IPS-18c (cell line): ENCODE measurements around the gene CXXC1.

Experiments
- H3K4me3 ChIP-seq: 2 replicates; pipeline ENCODE4 v1.7.0; 2013; ENCODE audit warnings: low read depth, mild to moderate bottlenecking, low read length, moderate library complexity; ENCODE audit not compliant: insufficient read depth
- H3K9me3 ChIP-seq: one replicate; pipeline ENCODE4 v1.6.1; 2013; ENCODE audit warnings: mild to moderate bottlenecking, low read length, moderate library complexity; ENCODE audit not compliant: control insufficient read depth, insufficient read depth

Gene CXXC1

DNA sequence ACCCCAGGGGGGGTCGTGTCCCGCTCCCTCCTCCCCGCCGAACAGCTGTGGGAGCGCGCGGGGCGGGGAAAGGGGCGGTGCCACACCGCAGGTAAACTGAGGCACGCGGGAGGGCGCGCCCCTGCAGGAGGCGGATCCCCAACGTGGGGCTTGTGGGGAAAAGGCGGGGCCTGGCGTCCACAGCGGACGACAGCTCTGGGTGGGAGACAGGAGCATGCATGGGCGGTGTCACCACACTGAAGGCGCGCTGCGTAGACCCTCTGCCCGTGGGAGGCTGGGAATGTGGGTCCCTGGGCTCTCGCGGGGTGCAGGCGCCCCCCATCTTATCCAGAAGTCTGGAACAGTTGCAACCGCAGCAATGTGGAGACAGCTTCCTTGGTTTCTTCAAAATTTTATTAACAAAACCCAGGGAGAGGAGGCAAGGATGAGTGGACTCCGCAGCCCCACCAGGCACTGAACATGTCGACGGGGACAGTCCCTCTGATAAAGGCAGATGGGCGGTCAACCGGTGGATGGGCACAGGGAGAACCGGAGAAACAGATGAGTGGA, 5.4 kb downstream of the CXXC1 start:
- Histone ChIP-seq H3K9me3 (no peaks in the 10 kb centered on the region), H3K4me3 (peak overlapping the region; percentile 99)

GRCh38 chr18:50281295-50281971, 6.1 kb downstream of the CXXC1 start, which contains the start of gene MBD1:
Gene MBD1, minus strand, starts transcription at chr18:50281523. Its CDS starts 1,531 bp downstream, at chr18:50279992.
- Histone ChIP-seq H3K9me3 (no peaks in the 10 kb centered on the region), H3K4me3 (peak within 1 kb of the TSS; percentile 99)

DNA sequence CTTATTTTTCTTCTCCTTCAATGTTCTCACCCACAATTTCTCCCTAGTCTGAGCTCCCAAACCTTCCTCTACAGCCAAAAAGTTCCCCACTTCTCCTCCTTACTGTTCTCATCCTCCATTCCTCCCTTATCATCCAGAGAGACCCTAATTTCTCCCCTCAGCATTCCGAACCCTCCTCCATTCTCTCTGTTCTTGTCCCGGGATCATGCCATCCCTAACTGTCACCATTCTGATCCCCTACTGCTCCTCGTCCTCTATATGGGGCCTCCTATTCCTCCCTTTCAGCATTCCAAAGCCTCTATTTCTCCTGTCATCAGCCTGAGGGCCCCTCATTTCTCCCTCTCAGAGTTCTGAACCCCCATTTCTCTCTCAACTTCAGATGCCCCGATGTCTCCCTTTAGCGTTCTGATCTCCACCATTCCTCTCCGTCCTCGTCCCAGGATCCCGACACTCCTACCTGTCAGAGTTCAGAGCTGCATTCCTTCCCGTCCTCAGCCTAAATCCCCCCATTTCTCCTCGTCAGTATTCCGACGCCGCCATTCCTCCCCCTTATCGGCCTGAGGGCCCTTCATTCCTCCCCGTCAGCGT, 6.7 kb downstream of the CXXC1 start:
- no peaks in the 10 kb centered on the region for H3K9me3 ChIP-seq
- H3K4me3 ChIP-seq: peak overlapping the region; percentile 99

DNA sequence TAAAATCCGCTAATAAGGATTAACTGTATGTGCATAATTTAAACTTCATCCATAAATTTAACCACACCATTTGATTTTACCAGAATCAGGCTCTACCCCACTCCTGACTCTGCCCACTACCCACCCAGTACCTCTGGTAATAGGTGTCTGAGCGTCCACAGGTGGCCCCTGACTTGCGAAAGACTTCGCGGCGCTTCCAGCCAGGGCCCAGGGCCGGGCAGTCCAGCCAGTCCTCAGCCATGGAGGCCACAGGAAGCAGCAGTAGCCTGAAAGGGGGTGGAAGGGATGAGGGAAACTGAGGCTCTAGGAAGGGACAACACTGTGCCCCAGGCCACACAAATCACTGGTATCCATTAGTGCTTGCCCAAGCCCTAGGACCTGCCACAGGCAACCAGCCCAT, 7.7 kb downstream of the CXXC1 start:
- Histone ChIP-seq H3K9me3 (no peaks in the 10 kb centered on the region), H3K4me3 (no peak overlapping the region)

GRCh38 chr18:50277942-50278341, 9.6 kb downstream of the CXXC1 start:
- Histone ChIP-seq H3K4me3 (no peak overlapping the region), H3K9me3 (no peaks in the 10 kb centered on the region)

- no peaks in the 10 kb centered on the region for H3K9me3 ChIP-seq
- no peak overlapping the region for H3K4me3 ChIP-seq
These were observed 11.0 kb downstream of the CXXC1 start for GRCh38 chr18:50276452-50276851.

DNA sequence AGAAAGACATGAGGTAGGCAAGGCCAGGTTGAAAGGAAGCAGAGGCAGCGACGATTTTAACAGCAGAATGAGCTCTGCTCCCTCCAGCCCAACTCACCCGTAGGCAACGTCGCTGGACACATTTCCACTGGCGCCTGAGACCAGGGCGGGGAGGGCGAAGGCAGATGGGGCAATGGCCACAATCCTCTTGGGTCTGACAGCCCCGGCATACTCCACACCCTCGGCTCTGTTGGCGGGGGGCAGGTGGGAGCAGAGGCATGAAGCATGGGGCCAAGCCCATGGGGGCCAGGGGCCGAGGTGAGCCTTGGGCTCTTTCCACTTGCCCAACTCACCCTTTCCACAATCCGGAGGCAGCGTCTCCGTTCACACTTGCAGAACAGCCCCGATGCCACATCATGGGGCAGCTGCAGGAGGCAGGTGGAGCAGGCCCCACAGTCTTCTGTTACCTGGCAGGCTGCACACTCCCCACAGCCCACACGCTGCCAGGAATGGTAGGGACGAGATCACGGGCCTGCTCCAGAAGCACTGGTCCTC, 11.9 kb downstream of the CXXC1 start:
- Histone ChIP-seq H3K4me3 (no peak overlapping the region), H3K9me3 (no peaks in the 10 kb centered on the region)

DNA sequence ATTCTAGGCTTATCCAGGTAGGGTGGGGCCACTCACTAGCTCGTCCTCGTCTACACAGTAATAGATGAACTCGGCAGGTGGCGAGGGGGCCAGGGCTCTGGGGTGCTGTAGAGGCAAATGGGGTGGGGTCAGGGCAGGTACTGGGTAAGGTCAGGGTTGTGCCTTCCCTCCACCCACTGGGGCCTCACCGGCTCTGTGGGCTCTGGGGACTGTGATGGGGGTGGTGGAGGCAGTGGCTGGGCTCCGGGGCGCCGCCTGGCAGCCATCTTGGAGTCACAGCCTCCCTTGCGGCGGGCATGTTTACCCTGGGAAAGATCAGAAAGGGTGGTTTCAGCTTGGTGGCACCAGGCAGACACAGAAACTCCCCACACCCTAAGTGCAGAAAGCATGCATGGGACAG, 12.6 kb downstream of the CXXC1 start:
- H3K4me3 ChIP-seq: no peak overlapping the region
- H3K9me3 ChIP-seq: no peaks in the 10 kb centered on the region

GRCh38 chr18:50274044-50274442, 13.4 kb downstream of the CXXC1 start:
- H3K4me3 ChIP-seq: no peak overlapping the region
- H3K9me3 ChIP-seq: no peaks in the 10 kb centered on the region

DNA sequence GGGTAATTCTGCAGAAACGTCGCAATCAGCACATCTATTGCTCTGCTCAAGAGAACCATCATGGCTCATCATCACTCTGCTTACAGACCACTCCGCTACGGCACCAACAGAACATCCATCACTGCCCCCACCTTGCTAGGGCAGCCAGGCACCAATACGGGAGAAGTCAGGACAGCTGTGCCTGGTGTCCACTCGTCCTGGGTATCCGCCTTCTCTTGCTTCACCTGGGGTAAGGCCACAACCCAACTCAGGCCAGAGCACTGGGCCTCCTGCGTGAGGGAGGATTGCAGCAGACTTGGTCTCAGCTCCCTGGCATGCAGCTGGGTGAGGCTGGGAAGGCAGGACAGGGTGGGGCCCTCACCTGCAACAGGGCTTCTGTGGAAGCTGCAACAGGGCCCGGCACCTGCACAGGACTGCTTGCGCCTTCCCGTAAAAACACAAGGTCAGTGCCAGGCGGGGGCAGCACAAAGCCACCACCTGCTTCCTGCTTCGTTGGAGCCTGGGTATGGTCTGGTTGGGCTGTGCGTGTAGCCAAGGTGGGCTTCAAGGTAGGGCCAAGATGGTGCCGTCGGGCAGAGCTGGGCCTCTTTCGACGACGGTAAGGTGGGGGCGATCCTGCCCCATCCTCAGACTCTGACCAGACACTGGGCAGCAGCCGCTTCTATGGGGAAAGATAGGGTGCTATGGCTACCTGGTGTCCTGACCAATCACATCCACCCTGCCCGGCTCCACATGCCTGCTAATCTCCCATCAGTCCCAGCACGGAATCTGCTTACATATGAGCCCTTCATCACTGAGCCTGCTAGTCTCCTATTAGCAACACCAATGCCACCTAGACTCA, 14.1 kb downstream of the CXXC1 start:
- Histone ChIP-seq H3K4me3 (no peak overlapping the region), H3K9me3 (no peaks in the 10 kb centered on the region)

- H3K9me3 ChIP-seq: no peaks in the 10 kb centered on the region
- no peak overlapping the region for H3K4me3 ChIP-seq
These were observed 14.9 kb downstream of the CXXC1 start for GRCh38 chr18:50272568-50272967.

DNA sequence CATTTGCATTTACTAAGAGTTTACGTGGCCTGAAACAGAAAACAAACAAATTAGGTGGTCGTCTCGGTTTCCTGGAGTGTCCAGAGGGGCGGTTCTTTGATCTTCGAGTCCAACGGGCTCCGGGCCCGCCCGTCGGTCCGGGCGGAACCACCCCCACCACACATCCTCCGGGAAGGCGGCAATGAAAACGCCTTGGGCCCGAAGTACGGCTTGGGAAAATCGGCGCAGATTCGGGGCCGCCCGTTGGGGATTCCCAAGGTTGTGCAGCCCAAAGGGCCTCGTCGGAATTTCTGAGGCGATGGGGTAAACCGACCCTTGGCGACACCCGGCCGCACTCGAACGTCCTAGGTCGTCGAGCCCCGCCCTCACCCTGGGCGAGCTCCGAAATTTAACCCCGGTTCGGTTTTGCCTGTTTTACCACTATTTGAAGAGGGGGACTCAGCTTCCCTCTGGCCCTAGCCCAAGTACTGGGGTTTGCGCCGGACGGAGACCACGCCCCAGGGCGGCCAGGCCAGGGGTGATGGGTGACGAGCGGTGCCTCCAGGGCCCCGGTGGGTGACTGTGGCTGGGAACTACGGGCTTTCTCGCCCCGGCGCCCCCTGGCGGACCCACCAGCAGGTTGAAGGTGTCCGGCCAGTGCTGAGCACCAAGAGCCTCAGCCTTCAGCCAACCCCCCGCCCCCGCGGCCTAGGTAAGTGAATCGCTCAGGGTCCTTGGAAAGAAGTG, 19.3 kb downstream of the CXXC1 start:
- H3K4me3 ChIP-seq: peak overlapping the region; percentile 62
- H3K9me3 ChIP-seq: no peaks in the 10 kb centered on the region

DNA sequence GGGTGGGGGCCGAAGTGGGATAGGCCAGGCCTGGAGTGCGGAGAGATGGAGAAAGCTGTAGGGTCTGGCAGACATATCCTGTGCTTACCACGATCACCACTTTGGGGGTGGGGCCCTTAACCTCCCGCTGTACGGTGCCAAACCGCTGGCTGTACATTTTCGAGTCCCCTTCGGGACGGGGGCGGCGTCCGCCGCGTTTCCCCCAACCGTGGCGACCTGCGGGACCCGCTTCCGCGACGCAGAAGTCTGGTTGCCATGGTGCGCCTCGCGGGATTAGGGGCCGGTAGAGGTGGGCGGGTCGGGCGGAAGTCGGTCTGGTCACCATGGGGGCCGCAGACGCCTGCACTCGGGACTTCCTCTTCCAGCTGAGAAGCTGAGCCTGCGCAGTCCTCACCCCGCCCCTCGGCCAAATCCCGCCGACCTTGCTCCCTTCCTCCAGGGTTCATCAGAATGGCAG, 21.2 kb downstream of the CXXC1 start, which contains the start of gene CFAP53:
CFAP53 (minus strand) TSS at position 248 of the 457 bp plus-strand sequence; CDS start at position 157, 91 bp downstream.
- no peaks in the 10 kb centered on the region for H3K9me3 ChIP-seq
- H3K4me3 ChIP-seq: peak within 1 kb of the TSS; percentile 78

DNA sequence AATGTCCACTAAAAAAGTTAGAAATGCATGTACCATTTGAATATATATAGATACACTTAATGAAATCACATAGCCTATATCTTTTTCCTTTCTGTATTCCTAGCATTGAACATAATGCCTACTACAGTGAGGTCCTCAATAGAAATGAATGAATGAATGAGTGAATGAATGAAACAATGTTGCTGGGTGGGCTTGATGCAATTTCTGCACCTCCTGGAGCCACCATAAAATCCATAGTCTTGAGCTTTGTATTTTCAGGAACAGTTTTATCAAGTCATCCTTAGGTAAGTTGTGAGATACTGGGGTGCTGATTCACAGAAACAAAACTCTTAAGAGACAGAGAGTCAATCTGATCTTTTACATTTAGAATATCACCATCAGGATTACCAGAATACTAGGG, 24.5 kb downstream of the CXXC1 start:
- H3K4me3 ChIP-seq: no peak overlapping the region

GRCh38 chr18:50250935-50251334, 36.6 kb downstream of the CXXC1 start:
- Histone ChIP-seq H3K4me3 (no peak overlapping the region), H3K9me3 (no peaks in the 10 kb centered on the region)

More for the DNA sequence above, 24.5 kb downstream of the CXXC1 start:
- no peaks in the 10 kb centered on the region for H3K9me3 ChIP-seq

DNA sequence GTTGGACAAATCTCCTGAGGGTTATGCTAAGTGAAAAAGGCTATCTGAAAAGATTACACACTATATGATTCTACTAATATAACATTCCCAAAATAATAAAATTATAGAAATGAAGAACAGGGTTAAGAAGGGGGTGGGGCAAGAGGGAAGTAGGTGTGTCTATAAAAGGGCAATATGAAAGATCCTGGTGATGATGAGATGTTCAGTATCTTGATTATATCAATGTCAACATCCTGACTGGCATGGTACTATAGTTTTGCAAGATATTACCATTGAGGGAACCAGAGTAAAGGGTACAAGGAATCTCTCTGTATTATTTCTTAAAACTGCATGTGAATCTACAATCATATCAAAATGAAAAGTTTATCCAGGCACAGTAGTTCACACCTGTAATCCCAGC, 37.9 kb downstream of the CXXC1 start:
- Histone ChIP-seq H3K4me3 (no peak overlapping the region), H3K9me3 (no peaks in the 10 kb centered on the region)

- Histone ChIP-seq H3K4me3 (no peak overlapping the region), H3K9me3 (no peaks in the 10 kb centered on the region)
These were observed 39.9 kb downstream of the CXXC1 start for GRCh38 chr18:50247561-50247960.
